ENCODE measurements around the gene ACSL3. TPM values are rescaled to one million over a fixed set of nuclear protein-coding genes. Genes with fewer than 3 reads are reported as not detected.
A peak's percentile ranks its signal among the peaks of the same experiment; 100 is the strongest.

The ACSL3 gene
- total RNA-seq, 4 donors from 2014 or later = 34.7 to 56.8 (median 38.2) TPM

GRCh38 chr2:222902660-222903059 is 41.8 kb downstream of the ACSL3 start:
- ATAC-seq = no peak
- no peak overlapping the region for H3K4me3 ChIP-seq
- no peak for DNase-seq
- H3K27me3 ChIP-seq = no peaks in the 10 kb centered on the region
- peaks cover 44 to 47% of the 10 kb centered on the region in 2 donors for H3K4me1 ChIP-seq
- intact Hi-C loops (cut with DNase I; ENCODE audit: low total_unique reads) = loop anchor here (1.0 to 5.0 kb wide), 4 partner anchors 40 to 210 kb away; partner anchors contain the start of gene ACSL3
- H3K27ac ChIP-seq = peak overlapping the region in 3 of 4 donors; percentile 20 to 42 (median 32)
- TF ChIP-seq POLR2A (IDR thresholded peaks at IDR 0.05) (no peak), CTCF (IDR thresholded peaks at IDR 0.05 in 4 of 5, conservative IDR thresholded peaks at IDR 0.05 in 1 of 5) (no peak)
- no peaks in the 10 kb centered on the region for H3K36me3 ChIP-seq
- no peaks in the 10 kb centered on the region for H3K9me3 ChIP-seq
- in situ Hi-C loops (cut with MboI; ENCODE audit: low sequenced_read_pairs in 4 of 4) = loop anchor here (5.0 to 10.0 kb wide), 4 partner anchors 105 to 208 kb away; no protein-coding TSS in a partner anchor

DNA sequence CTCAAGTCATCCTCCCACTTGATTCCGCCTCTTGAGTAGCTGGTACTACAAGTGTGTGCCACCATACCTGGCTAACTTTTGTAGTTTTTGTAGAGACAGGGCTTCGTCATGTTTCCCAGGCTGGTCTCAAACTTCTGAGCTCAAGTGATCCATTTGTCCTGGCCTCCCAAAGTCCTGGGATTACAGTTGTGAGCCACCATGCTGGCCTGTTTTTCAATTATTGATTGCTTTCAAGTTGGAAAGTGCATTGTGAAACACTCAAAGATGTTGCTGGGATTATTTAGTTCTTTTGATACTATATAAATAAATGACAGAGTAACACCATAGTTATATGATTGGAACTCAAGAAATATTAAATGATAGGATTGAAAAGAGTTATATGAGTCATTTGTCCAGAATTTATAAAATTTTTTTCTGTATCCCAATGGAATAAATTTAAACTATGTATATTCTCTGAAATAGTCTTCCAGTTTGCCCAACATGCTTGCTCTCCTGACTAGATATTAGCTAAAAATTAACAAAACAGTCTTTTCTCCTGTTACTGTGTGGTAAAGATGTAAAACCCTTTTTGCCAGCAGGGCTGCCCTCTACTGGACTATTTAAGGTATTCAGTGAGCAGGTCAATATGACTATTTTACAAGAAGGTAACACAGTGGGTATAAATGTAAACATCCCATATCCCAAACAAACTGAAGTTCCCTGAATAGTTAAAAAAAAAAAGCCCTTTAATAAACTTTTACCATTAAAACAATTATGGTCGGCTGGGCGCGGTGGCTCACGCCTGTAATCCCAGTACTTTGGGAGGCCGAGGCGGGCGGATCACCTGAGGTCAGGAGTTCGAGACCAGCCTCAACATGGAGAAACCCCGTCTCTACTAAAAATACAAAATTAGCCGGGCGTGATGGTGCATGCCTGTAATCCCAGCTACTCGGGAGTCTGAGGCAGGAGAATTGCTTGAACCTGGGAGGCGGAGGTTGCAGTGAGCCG is 42.7 kb downstream of the ACSL3 start:
- no peak overlapping the region for H3K4me3 ChIP-seq
- ATAC-seq (peak; percentile 58 to 70), DNase-seq (no peak)
- H3K9me3 ChIP-seq = no peaks in the 10 kb centered on the region
- no peak for TF ChIP-seq POLR2A (IDR thresholded peaks at IDR 0.05)
- TF ChIP-seq CTCF (IDR thresholded peaks at IDR 0.05 in 4 of 5, conservative IDR thresholded peaks at IDR 0.05 in 1 of 5) = peak; percentile 52 to 75 (median 66)
- no peaks in the 10 kb centered on the region for H3K36me3 ChIP-seq
- H3K27ac ChIP-seq = peak overlapping the region in 2 of 4 donors; percentile 32 to 42
- in situ Hi-C loops (cut with MboI; ENCODE audit: low sequenced_read_pairs in 4 of 4) = loop anchor here (5.0 to 10.0 kb wide), 4 partner anchors 106 to 209 kb away; no protein-coding TSS in a partner anchor
- intact Hi-C loops (cut with DNase I; ENCODE audit: low total_unique reads) = loop anchor here (1.0 to 5.0 kb wide), 4 partner anchors 41 to 211 kb away; partner anchors contain the start of gene ACSL3
- peaks cover 44% of the 10 kb centered on the region in 2 donors for H3K4me1 ChIP-seq
- H3K27me3 ChIP-seq = no peaks in the 10 kb centered on the region

DNA sequence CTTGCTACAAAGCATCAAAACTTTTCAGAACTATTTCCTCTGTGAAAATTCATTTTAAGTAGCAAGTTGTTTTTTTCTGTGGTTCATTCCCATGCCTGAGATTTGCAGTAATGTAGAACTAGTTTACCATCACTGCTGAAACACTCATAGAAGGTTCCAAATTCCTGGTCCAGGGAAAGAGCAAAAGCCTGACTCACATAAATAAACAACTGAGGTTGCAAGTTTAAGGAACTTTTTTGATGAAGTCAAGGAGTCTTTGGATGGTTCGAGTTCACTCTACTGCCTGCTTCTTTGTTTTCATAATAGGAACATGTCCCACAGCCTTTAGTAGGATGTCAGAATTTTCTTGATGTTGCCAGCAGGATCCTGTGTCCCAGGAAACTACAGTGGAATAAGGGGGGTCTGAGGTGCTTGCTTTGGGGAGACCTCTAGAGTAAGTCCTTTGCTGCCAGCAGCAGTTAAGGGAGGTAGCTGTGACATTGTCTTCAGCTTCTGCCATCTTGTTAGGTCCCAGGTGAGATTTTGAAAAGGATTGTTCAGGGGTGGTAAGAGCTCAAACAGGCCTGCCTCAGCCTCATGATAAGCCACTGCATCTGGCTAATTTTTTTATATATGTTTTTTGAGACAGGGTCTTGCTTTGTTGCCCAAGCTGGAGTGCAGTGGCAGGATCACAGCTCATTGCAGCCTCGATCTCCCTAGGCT is 43.9 kb downstream of the ACSL3 start:
- Histone ChIP-seq H3K4me1 (peaks cover 39 to 40% of the 10 kb centered on the region in 2 donors), H3K27ac (peak overlapping the region in 2 of 4 donors; percentile 12 to 32), H3K9me3 (no peaks in the 10 kb centered on the region), H3K36me3 (no peaks in the 10 kb centered on the region), H3K27me3 (no peaks in the 10 kb centered on the region), H3K4me3 (no peak overlapping the region)
- ATAC-seq (no peak), DNase-seq (no peak)
- in situ Hi-C loops (cut with MboI; ENCODE audit: low sequenced_read_pairs in 4 of 4) = loop anchor here (5.0 to 10.0 kb wide), 4 partner anchors 107 to 210 kb away; no protein-coding TSS in a partner anchor
- TF ChIP-seq CTCF (IDR thresholded peaks at IDR 0.05 in 4 of 5, conservative IDR thresholded peaks at IDR 0.05 in 1 of 5) (no peak), POLR2A (IDR thresholded peaks at IDR 0.05) (no peak)
- intact Hi-C loops (cut with DNase I; ENCODE audit: low total_unique reads) = loop anchor here (5.0 kb wide), 3 partner anchors 42 to 212 kb away; partner anchors contain the start of gene ACSL3

- peak overlapping the region in 2 of 4 donors; percentile 32 to 39 for H3K27ac ChIP-seq
- no peaks in the 10 kb centered on the region for H3K27me3 ChIP-seq
- H3K4me1 ChIP-seq = peaks cover 40 to 44% of the 10 kb centered on the region in 2 donors
- H3K9me3 ChIP-seq = no peaks in the 10 kb centered on the region
- no peak for TF ChIP-seq POLR2A (IDR thresholded peaks at IDR 0.05)
- TF ChIP-seq CTCF (IDR thresholded peaks at IDR 0.05 in 4 of 5, conservative IDR thresholded peaks at IDR 0.05 in 1 of 5) = no peak
- no peak overlapping the region for H3K4me3 ChIP-seq
- DNase-seq = no peak
- no peaks in the 10 kb centered on the region for H3K36me3 ChIP-seq
- no peak for ATAC-seq
- in situ Hi-C loops (cut with MboI; ENCODE audit: low sequenced_read_pairs in 4 of 4) (loop anchor here in 3 of 4 donors (10.0 kb wide), 2 partner anchors 112 to 212 kb away; no protein-coding TSS in a partner anchor), intact Hi-C loops (cut with DNase I; ENCODE audit: low total_unique reads) (no loop called here)
Observed at GRCh38 chr2:222907048-222907447, 46.2 kb downstream of the ACSL3 start.
